Measurements from ENCODE around the gene CD38. TPM values are rescaled to one million over a fixed set of nuclear protein-coding genes. Genes with fewer than 3 reads are reported as not detected.

CD38 gene
- total RNA-seq, 1 donor from 2014 or later: 0.15 TPM

DNA sequence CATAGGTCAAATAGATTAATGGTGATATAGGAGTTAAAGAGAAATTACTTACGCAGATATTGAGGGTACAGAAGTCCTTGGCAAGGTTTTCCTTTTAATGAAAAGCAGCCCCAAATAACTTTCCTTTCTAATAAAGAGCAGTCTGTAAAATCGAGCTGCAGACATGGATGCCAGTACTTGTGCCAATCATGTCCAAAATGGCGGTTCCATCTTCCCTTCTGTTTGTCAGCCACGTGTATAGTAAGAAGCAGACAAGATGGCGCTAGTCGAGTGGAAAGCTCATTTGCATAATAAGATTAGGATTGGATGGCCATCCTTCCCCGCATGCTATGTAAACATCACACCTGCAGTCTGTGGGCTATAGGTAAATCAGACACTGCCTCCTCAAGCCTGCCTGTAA, 92.0 kb downstream of the CD38 start:
- Mint-ChIP-seq H3K4me3 (ENCODE audit: unreplicated experiment) (no peak overlapping the region), H3K27me3 (ENCODE audit: unreplicated experiment) (no peaks in the 10 kb centered on the region), H3K36me3 (ENCODE audit: low read depth, unreplicated experiment) (no peaks in the 10 kb centered on the region), H3K27ac (ENCODE audit: unreplicated experiment) (no peak overlapping the region), H3K4me1 (ENCODE audit: unreplicated experiment) (no peaks in the 10 kb centered on the region), H3K9me3 (ENCODE audit: unreplicated experiment) (no peaks in the 10 kb centered on the region)
- TF ChIP-seq, protein P1, sequence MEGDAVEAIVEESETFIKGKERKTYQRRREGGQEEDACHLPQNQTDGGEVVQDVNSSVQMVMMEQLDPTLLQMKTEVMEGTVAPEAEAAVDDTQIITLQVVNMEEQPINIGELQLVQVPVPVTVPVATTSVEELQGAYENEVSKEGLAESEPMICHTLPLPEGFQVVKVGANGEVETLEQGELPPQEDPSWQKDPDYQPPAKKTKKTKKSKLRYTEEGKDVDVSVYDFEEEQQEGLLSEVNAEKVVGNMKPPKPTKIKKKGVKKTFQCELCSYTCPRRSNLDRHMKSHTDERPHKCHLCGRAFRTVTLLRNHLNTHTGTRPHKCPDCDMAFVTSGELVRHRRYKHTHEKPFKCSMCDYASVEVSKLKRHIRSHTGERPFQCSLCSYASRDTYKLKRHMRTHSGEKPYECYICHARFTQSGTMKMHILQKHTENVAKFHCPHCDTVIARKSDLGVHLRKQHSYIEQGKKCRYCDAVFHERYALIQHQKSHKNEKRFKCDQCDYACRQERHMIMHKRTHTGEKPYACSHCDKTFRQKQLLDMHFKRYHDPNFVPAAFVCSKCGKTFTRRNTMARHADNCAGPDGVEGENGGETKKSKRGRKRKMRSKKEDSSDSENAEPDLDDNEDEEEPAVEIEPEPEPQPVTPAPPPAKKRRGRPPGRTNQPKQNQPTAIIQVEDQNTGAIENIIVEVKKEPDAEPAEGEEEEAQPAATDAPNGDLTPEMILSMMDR (IDR thresholded peaks at IDR 0.05; ENCODE audit: unreplicated experiment): no peak
- DNase-seq (ENCODE audit: low spot score): no peak

DNA sequence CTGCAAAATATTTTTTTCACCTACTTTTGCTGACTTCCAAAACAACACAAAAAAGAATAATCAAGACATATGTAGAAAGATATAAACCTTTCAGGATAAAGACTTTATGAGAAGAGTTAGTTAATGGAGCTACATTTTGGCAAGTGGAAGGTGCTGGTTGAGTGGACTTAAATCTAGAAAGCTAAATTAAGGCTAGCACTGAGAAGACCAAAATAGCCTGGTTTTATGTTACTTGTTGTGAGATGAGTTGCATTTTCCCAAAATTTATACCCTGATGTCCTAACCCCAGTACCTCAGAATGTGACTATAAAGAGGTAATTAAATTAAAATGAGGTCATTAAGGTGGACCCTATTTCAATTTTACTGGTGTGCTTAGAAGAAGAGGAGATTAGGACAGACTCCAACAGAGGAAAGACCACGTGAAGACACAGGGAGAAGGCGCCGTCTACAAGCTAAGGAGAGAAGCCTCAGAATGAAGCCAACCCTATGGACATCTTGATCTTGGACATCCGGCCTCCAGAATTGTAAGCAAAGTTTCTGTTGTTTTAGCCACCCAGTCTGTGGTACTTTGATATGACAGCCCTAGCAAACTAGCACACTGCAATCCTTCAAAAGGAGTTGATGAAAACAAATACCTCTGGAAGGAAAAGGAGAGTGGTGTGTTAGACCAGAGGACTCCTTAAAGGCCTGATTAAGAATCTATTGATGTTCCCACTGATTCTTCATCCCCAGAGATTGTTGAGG, 93.0 kb downstream of the CD38 start:
- H3K27me3 Mint-ChIP-seq (ENCODE audit: unreplicated experiment): no peaks in the 10 kb centered on the region
- no peaks in the 10 kb centered on the region for H3K36me3 Mint-ChIP-seq (ENCODE audit: low read depth, unreplicated experiment)
- no peaks in the 10 kb centered on the region for H3K4me1 Mint-ChIP-seq (ENCODE audit: unreplicated experiment)
- no peak for DNase-seq (ENCODE audit: low spot score)
- no peak overlapping the region for H3K27ac Mint-ChIP-seq (ENCODE audit: unreplicated experiment)
- TF ChIP-seq, protein P1 (IDR thresholded peaks at IDR 0.05; ENCODE audit: unreplicated experiment): no peak
- no peak overlapping the region for H3K4me3 Mint-ChIP-seq (ENCODE audit: unreplicated experiment)
- H3K9me3 Mint-ChIP-seq (ENCODE audit: unreplicated experiment): no peaks in the 10 kb centered on the region

DNA sequence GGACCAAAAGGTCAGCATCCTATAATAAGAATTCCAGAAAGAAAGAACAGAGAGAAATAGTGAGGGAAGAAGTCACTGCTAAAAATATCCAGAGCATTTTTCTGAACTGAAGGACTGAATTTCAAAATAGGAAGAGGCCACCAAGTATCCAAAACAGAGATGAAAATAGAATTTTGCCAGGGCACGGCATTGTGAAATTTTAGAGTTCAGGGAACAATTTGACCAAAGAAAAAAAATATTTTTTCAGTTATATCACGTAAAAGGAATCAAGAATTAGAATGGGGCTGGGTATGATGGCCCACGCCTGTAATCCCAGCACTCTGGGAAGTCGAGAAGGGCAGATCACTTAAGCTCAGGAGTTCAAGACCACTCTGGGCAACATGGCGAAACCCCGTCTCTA, 95.0 kb downstream of the CD38 start:
- Mint-ChIP-seq H3K27ac (ENCODE audit: unreplicated experiment) (no peak overlapping the region), H3K9me3 (ENCODE audit: unreplicated experiment) (no peaks in the 10 kb centered on the region), H3K27me3 (ENCODE audit: unreplicated experiment) (no peaks in the 10 kb centered on the region)

DNA sequence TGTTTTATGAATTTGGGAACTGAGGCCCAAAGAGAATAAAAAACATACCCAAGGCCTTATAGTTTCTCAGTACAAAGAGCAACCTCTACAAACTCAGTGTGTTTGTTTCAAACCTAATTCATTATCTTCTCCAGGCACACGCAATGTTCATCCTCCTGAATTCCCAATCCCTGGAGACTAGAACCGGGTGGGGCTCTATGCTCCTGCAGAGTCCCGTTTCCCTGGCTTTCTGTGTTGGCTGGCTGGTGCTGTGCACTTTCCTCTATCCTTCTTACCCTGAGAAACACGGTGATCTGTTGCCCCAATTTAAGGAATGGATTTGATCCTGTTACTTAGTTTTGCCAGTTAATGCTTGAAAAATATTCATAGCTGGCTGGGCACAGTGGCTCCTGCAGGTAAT, 96.5 kb downstream of the CD38 start:
- H3K9me3 Mint-ChIP-seq (ENCODE audit: unreplicated experiment): no peaks in the 10 kb centered on the region
- no peaks in the 10 kb centered on the region for H3K4me1 Mint-ChIP-seq (ENCODE audit: unreplicated experiment)
- no peak overlapping the region for H3K27ac Mint-ChIP-seq (ENCODE audit: unreplicated experiment)
- DNase-seq (ENCODE audit: low spot score): no peak
- no peaks in the 10 kb centered on the region for H3K27me3 Mint-ChIP-seq (ENCODE audit: unreplicated experiment)
- no peak overlapping the region for H3K4me3 Mint-ChIP-seq (ENCODE audit: unreplicated experiment)
- TF ChIP-seq, protein P1 (IDR thresholded peaks at IDR 0.05; ENCODE audit: unreplicated experiment): no peak
- H3K36me3 Mint-ChIP-seq (ENCODE audit: low read depth, unreplicated experiment): no peaks in the 10 kb centered on the region

More for the DNA sequence above, 95.0 kb downstream of the CD38 start:
- no peak for DNase-seq (ENCODE audit: low spot score)
- Mint-ChIP-seq H3K4me1 (ENCODE audit: unreplicated experiment) (no peaks in the 10 kb centered on the region), H3K36me3 (ENCODE audit: low read depth, unreplicated experiment) (no peaks in the 10 kb centered on the region), H3K4me3 (ENCODE audit: unreplicated experiment) (no peak overlapping the region)
- TF ChIP-seq, protein P1 (IDR thresholded peaks at IDR 0.05; ENCODE audit: unreplicated experiment): no peak

DNA sequence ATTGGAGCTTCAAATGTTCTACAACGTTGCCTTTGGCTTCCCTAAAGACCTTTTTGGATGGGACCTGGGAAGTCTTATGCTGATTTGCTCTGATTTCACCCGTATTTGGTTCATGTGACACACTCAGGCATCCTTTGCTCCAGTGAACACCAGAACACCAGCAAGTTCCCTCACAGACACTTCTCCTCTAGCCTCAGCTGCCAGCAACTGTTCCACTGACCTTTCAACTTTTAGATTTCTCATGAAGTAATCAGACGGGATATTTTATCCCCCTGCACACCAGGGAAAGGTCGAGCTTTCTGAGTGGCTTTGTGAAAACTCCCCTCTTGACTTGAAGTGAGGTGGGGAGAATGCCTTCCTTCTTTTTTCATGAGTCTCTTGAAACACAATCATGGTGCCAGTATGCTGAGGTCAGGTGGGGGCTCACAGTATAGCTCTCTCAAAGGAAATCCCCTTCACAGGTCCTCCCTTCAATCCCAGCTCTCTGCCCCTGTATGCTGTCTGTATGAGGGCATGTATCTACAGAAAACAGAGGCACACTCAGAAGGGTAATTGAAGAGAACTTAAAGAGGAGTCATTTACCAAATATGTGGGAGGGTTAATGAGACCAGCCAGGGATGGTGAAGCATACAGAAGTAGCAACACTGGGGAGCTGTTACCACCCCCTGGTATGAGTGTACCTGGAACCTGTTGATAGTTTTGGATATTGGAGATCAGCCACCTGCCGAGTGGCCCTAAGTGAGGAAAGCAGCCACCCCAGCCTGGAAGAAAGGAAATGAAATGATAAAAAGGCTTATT, 97.7 kb downstream of the CD38 start:
- TF ChIP-seq, protein P1 (IDR thresholded peaks at IDR 0.05; ENCODE audit: unreplicated experiment): no peak
- Mint-ChIP-seq H3K27ac (ENCODE audit: unreplicated experiment) (no peak overlapping the region), H3K27me3 (ENCODE audit: unreplicated experiment) (no peaks in the 10 kb centered on the region), H3K9me3 (ENCODE audit: unreplicated experiment) (no peaks in the 10 kb centered on the region), H3K4me1 (ENCODE audit: unreplicated experiment) (no peaks in the 10 kb centered on the region), H3K4me3 (ENCODE audit: unreplicated experiment) (no peak overlapping the region), H3K36me3 (ENCODE audit: low read depth, unreplicated experiment) (no peaks in the 10 kb centered on the region)
- DNase-seq (ENCODE audit: low spot score): no peak

Data from endothelial cell (in vitro differentiated cells).